MCF 10A (cell line): ENCODE measurements around the gene TIMP3. TPM values are rescaled to one million over a fixed set of nuclear protein-coding genes. Genes with fewer than 3 reads are reported as not detected.

Experiments
- BruUV-seq: library from RNA; stranded (reverse); fragments of 400-500 nt; replicated peaks from 2 replicates; lab custom pipeline; 2021; lab: Mats Ljungman, UMichigan
- CTCF ChIA-PET: fragments of 300-600 bp; sonication (Branson Sonifier 250); formaldehyde crosslinking; extraction: SDS; loops from one replicate; lab custom pipeline; 2021; ENCODE audit warnings: antibody characterized with exemption, inconsistent platforms; lab: Yijun Ruan, JAX
- POLR2A ChIA-PET: fragments of 300-600, 350-650 bp; sonication (Branson Sonifier 250); formaldehyde crosslinking; extraction: SDS; loops from one replicate; lab custom pipeline; 2020; ENCODE audit warnings: antibody characterized with exemption, inconsistent platforms; lab: Yijun Ruan, JAX
- DNase-seq: peaks from one replicate; pipeline ENCODE4 v3.0.0-alpha.2; 2018; ENCODE audit not compliant: unreplicated experiment
- H3K27ac Mint-ChIP-seq: one replicate; pipeline ENCODE4 v1.8.0; 2022; ENCODE audit warnings: mild to moderate bottlenecking, low read depth, mixed read lengths; ENCODE audit not compliant: unreplicated experiment
- H3K27me3 Mint-ChIP-seq: one replicate; pipeline ENCODE4 v1.8.0; 2022; ENCODE audit warnings: mixed read lengths; ENCODE audit not compliant: insufficient read depth, unreplicated experiment
- H3K36me3 Mint-ChIP-seq: one replicate; pipeline ENCODE4 v1.8.0; 2022; ENCODE audit warnings: mild to moderate bottlenecking, moderate library complexity, mixed read lengths; ENCODE audit not compliant: insufficient read depth, unreplicated experiment
- H3K4me1 Mint-ChIP-seq: one replicate; pipeline ENCODE4 v1.8.0; 2022; ENCODE audit warnings: mixed read lengths; ENCODE audit not compliant: insufficient read depth, unreplicated experiment
- H3K4me3 Mint-ChIP-seq: one replicate; pipeline ENCODE4 v1.8.0; 2022; ENCODE audit warnings: mild to moderate bottlenecking, moderate library complexity, mixed read lengths; ENCODE audit not compliant: unreplicated experiment
- H3K9me3 Mint-ChIP-seq: one replicate; pipeline ENCODE4 v1.8.0; 2022; ENCODE audit warnings: mixed read lengths; ENCODE audit not compliant: unreplicated experiment
- CTCF ChIP-seq: fragments of 200-600 bp; IDR thresholded peaks from one replicate; pipeline ENCODE4 v1.8.0; 2022; ENCODE audit warnings: antibody characterized with exemption, mild to moderate bottlenecking; ENCODE audit not compliant: unreplicated experiment
- intact Hi-C: fragments of 100-400 bp; cut with micrococcal nuclease; formaldehyde crosslinking; loops from 2 replicates; pipeline ENCODE4 v1.14.1; 2022
- total RNA-seq: library from RNA; stranded (reverse); gene quantifications from 2 replicates; pipeline ENCODE4 v1.2.3, GENCODE V29; 2022

Gene TIMP3
- total RNA-seq, 1 experiment from 2014 or later, result 50.6 TPM

GRCh38 chr22:32844251-32844650 lies 42.7 kb downstream of the TIMP3 start:
- ChIA-PET POLR2A (no interaction called here), CTCF (no interaction called here)
- DNase-seq, result no peak
- Mint-ChIP-seq H3K27me3 (no peaks in the 10 kb centered on the region), H3K9me3 (no peaks in the 10 kb centered on the region), H3K4me3 (no peak overlapping the region), H3K27ac (no peak overlapping the region), H3K36me3 (peaks cover 26% of the 10 kb centered on the region), H3K4me1 (peaks cover 15% of the 10 kb centered on the region)
- intact Hi-C loops, result no loop called here
- TF ChIP-seq CTCF, result no peak
- no TSS peak for BruUV-seq

GRCh38 chr22:32846780-32847491 lies 45.4 kb downstream of the TIMP3 start:
- Mint-ChIP-seq H3K4me1 (peaks cover 15% of the 10 kb centered on the region), H3K9me3 (no peaks in the 10 kb centered on the region), H3K27me3 (no peaks in the 10 kb centered on the region), H3K27ac (no peak overlapping the region), H3K36me3 (peaks cover 31% of the 10 kb centered on the region), H3K4me3 (no peak overlapping the region)
- TF ChIP-seq CTCF, result no peak
- ChIA-PET CTCF (interaction anchor here (0.5 to 1.0 kb wide), 6 partner anchors 14 to 323 kb away, joined by 3 to 5 read pairs (median 3); no protein-coding TSS in a partner anchor), POLR2A (interaction anchor here (1.3 to 2.1 kb wide), 2 partner anchors 139 to 149 kb away, joined by 3 to 4 read pairs; no protein-coding TSS in a partner anchor)
- DNase-seq, result no peak
- BruUV-seq, result no TSS peak
- intact Hi-C loops, result no loop called here

GRCh38 chr22:32848226-32848625 lies 46.7 kb downstream of the TIMP3 start:
- no peaks in the 10 kb centered on the region for H3K27me3 Mint-ChIP-seq
- intact Hi-C loops, result no loop called here
- no peak for TF ChIP-seq CTCF
- no peaks in the 10 kb centered on the region for H3K9me3 Mint-ChIP-seq
- CTCF ChIA-PET, result interaction anchor here (0.7 to 1.0 kb wide), 3 partner anchors 9 to 49 kb away, joined by 4 to 7 read pairs (median 4); no protein-coding TSS in a partner anchor
- no peak overlapping the region for H3K4me3 Mint-ChIP-seq
- H3K4me1 Mint-ChIP-seq, result peaks cover 15% of the 10 kb centered on the region
- POLR2A ChIA-PET, result no interaction called here
- H3K36me3 Mint-ChIP-seq, result peaks cover 40% of the 10 kb centered on the region
- DNase-seq, result no peak
- BruUV-seq, result no TSS peak
- no peak overlapping the region for H3K27ac Mint-ChIP-seq

- intact Hi-C loops, result no loop called here
- BruUV-seq, result no TSS peak
Observed at GRCh38 chr22:32849501-32849900, 48.0 kb downstream of the TIMP3 start.

More at GRCh38 chr22:32849501-32849900, 48.0 kb downstream of the TIMP3 start:
- POLR2A ChIA-PET, result interaction anchor here (0.7 kb wide), 1 partner anchor 258 kb away, joined by 3 read pairs; no protein-coding TSS in a partner anchor
- CTCF ChIA-PET, result interaction anchor here (0.8 to 1.5 kb wide), 3 partner anchors 9 to 136 kb away, joined by 4 to 7 read pairs (median 4); no protein-coding TSS in a partner anchor
- Mint-ChIP-seq H3K9me3 (no peaks in the 10 kb centered on the region), H3K27me3 (no peaks in the 10 kb centered on the region), H3K27ac (no peak overlapping the region), H3K36me3 (peaks cover 44% of the 10 kb centered on the region), H3K4me1 (peaks cover 15% of the 10 kb centered on the region), H3K4me3 (no peak overlapping the region)
- peak; percentile 9 for DNase-seq
- TF ChIP-seq CTCF, result no peak
